Measurements from ENCODE around the gene EGFR.

DNA sequence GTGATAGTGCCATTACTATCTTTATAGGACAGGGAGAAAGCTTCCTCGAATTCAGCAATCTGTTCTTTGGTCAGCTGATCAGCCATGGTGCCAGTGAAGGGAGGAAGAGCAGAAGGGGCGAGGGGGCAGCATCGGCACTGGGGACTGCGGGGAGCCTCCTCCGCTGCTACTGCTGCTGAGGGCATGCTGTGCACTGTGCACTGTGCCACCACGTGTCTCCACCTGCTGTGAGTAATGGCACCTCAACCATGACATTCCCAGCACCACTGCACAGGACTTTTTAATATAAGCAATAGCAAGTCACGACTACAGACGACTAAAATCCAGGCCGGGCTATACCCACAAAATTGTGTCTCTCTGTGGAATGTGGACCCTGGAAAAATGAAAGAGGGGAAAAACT, 241.4 kb downstream of the EGFR start:
- TF ChIP-seq, protein P1, sequence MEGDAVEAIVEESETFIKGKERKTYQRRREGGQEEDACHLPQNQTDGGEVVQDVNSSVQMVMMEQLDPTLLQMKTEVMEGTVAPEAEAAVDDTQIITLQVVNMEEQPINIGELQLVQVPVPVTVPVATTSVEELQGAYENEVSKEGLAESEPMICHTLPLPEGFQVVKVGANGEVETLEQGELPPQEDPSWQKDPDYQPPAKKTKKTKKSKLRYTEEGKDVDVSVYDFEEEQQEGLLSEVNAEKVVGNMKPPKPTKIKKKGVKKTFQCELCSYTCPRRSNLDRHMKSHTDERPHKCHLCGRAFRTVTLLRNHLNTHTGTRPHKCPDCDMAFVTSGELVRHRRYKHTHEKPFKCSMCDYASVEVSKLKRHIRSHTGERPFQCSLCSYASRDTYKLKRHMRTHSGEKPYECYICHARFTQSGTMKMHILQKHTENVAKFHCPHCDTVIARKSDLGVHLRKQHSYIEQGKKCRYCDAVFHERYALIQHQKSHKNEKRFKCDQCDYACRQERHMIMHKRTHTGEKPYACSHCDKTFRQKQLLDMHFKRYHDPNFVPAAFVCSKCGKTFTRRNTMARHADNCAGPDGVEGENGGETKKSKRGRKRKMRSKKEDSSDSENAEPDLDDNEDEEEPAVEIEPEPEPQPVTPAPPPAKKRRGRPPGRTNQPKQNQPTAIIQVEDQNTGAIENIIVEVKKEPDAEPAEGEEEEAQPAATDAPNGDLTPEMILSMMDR (IDR thresholded peaks at IDR 0.05; ENCODE audit: low read length) = no peak
- TF ChIP-seq EZH2 (IDR thresholded peaks at IDR 0.05; ENCODE audit: borderline replicate concordance, low read length) = no peak

Measured in OCI-LY1 (cell line).